Activated CD8-positive, alpha-beta memory T cell treated with anti-CD3 and anti-CD28 coated beads, Interleukin-2, amount 50 U/mL, for 48 hours (primary cell): ENCODE results near the gene CDK16.

Experiments
- DNase-seq: peaks from one replicate; pipeline ENCODE4 v3.0.0-alpha.2; 2020

Gene CDK16

GRCh38 chrX:47209508-47210238 is 8.8 kb upstream of the CDK16 start:
- no peak for DNase-seq

- no peak for DNase-seq
Measured at GRCh38 chrX:47210661-47211425, 7.6 kb upstream of the CDK16 start.

DNA sequence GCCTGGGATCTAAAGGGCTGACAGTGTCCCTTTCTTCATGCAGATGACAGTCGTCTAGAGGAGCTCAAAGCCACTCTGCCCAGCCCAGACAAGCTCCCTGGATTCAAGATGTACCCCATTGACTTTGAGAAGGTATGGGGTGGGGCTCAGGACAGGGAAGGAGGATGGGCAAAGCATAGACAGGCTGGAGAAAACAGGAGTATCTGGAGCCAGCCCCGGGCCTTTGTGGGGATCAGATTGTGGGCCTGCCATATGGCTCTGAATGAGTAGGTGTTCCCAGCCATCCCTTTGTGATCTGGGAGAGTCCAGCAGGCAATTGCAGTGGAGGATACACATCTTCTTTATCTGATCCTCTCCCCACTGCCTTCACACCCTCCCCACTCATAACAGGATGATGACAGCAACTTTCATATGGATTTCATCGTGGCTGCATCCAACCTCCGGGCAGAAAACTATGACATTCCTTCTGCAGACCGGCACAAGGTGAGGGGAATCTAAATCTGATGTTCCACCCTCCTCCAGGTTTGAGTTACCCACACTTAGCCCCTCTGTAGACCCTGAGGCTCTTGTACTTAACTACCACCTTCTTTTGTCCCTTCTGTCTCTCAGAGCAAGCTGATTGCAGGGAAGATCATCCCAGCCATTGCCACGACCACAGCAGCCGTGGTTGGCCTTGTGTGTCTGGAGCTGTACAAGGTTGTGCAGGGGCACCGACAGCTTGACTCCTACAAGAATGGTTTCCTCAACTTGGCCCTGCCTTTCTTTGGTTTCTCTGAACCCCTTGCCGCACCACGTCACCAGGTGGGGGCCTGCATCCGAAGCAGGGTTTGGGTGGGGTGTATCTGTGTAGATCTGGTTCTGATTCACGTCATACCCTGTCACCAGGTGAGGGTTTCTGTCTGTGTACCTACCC is 5.8 kb upstream of the CDK16 start:
- DNase-seq: no peak

GRCh38 chrX:47214435-47215077 is 3.9 kb upstream of the CDK16 start:
- no peak for DNase-seq

DNA sequence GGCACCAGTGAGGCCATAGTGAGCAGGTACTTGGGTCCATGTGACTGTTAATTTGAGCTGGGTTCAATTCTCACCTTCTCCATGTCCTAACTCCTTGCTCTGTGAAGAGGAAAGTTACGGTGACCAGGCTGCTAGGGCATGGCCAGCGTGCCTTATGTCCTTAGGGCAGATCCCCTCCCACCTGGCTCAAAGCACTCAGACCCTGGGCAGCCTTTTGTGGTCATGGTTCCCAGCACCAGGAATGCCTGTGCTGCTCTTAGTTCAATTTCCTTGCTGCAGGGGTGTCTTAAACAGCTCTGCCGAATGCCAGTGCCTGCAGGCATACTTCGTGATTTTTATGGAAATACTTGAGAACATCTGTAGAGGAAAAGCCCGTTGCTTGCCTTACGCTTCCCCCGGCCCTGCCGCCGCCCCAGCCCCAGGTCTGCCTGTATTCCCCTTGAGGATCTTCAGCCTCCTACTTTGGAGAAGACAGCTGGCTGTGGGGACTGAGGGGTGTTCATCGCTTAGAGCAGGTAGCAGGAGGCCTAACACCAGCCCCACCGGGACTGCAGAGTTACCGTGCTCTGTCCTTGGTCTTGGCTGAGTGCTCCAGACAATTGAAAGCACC is 3.1 kb upstream of the CDK16 start:
- no peak for DNase-seq

DNA sequence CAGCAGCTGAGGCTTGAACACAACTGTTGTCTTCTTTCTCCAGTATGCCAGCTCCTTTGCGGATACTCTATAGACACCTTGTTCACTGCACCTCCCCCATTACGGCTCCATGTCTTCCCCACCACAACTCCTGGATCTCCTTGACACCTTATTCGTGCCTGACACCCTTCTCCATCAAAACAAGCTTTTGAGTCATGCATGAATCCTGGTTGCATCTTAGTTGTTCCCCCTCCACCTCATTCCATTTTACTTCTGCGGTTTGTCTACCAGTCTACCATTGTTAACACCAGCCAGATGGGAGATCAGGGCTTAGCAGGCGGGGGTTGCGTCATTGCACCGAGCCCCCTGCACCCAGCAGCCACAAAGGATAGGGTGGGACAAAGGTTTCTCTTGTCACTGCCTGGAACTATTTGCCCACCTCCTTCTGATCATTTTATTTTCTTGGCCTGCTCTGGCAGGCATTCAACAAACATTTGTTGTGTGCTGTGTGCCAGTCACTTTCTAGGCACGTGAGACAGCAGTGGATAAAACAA is 2.0 kb upstream of the CDK16 start:
- no peak for DNase-seq

GRCh38 chrX:47217121-47217851 is 1.2 kb upstream of the CDK16 start:
- DNase-seq: no peak

DNA sequence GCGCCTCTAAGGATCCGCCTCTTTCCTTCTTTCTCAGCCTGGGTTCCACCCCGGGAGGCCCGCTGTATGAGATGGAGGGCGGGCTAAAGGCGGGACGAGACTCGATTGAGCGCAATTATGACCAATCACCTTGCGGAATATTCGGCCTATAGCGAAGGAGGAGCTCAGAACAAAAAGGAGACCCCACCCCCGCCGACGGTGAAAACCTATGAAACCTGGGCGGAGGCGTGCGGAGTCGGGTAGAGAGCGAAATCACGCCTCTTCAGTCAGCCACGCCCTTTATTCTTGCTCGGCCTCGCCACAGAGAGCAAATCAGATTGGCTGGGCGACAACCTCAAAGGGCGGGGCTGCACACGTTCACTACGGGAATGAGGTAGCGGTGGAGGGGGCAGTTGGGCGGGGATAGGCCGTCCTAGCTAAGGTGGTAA is 615 bp upstream of the CDK16 start:
- peak; percentile 91 for DNase-seq

- peak; percentile 72 for DNase-seq
Measured at GRCh38 chrX:47218920-47219815, 687 bp downstream of the CDK16 start.

GRCh38 chrX:47221756-47222155 is 3.3 kb downstream of the CDK16 start:
- no peak for DNase-seq

- no peak for DNase-seq
Measured at GRCh38 chrX:47222751-47223350, 4.4 kb downstream of the CDK16 start.

- no peak for DNase-seq
Measured at GRCh38 chrX:47223476-47224250, 5.2 kb downstream of the CDK16 start.

GRCh38 chrX:47224266-47224895 is 5.9 kb downstream of the CDK16 start:
- no peak for DNase-seq

DNA sequence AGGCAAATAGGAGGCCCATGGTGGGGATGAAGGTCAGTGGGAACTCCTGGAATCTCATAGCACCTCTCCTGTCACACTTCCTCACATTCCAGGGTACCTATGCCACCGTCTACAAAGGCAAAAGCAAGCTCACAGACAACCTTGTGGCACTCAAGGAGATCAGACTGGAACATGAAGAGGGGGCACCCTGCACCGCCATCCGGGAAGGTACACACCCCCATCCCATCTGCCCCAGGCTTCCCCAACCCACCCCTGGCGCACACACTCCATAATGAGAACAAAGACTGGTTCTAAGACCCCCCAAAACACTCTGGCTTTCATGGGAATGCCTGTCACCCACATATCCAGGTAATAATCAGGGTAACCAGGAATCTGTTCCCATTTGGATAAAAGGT is 6.4 kb downstream of the CDK16 start:
- DNase-seq: no peak

DNA sequence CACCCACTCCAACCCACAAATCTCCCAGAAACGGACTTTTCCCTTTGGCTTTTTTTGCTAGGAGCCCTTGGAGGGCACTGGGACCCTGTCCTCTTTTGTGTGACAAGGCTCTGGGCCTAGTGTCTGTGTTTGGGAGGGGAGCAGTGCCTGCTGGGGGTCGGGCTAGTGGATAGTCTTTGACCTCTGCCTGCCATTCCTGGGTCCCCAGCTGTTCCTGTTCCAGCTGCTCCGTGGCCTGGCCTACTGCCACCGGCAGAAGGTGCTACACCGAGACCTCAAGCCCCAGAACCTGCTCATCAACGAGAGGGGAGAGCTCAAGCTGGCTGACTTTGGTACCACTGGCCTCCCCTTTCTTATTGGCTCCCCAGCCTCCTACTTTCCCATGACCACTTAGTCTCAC is 7.6 kb downstream of the CDK16 start:
- no peak for DNase-seq

DNA sequence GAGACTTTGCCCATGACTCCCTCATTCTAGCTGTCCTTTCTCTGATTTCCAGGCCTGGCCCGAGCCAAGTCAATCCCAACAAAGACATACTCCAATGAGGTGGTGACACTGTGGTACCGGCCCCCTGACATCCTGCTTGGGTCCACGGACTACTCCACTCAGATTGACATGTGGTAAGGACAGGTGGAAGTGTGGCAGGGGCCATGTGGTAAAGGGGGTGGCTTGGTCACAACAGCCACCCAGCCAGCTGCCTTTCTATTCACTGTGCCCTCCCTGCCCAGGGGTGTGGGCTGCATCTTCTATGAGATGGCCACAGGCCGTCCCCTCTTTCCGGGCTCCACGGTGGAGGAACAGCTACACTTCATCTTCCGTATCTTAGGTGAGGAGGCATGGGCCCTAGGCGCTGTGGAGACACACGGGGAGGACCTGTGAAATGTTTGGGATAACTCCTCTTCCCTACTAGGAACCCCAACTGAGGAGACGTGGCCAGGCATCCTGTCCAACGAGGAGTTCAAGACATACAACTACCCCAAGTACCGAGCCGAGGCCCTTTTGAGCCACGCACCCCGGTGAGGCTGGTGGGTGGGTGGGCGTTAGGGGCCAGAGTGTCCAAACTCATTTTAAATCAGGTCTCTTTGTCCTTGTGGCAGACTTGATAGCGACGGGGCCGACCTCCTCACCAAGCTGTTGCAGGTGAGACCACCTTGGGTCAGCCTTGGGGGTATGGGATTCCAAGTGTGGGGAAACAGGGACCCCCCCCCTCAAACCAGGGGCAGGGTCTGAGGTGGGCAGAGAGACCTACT is 8.3 kb downstream of the CDK16 start:
- no peak for DNase-seq

DNA sequence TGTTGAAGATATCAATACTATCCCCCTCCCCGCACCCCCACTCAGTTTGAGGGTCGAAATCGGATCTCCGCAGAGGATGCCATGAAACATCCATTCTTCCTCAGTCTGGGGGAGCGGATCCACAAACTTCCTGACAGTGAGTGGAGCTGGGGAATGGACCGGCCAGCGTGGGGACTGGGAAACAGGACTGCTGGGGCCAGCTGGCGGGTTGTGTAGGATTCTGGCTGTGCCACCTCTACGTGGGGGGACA is 8.8 kb downstream of the CDK16 start:
- DNase-seq: no peak
